Measurements from ENCODE around the gene RRM1. TPM values are rescaled to one million over a fixed set of nuclear protein-coding genes. Genes with fewer than 3 reads are reported as not detected.

Gene RRM1
- total RNA-seq, result 10 to 100 TPM; 23.7 to 39.6 (median 28.7) TPM
- 10 to 100 TPM in 2 of 3 donors, 1 to 10 TPM in 1; 9.0 to 35.8 (median 16.6) TPM for polyA plus RNA-seq

GRCh38 chr11:4094348-4095291, at the start of gene RRM1:
RRM1 (plus strand) TSS chr11:4094799; CDS start chr11:4095013, 214 bp downstream.
- DNase-seq, result peak; percentile 98
- TF ChIP-seq, protein P1, sequence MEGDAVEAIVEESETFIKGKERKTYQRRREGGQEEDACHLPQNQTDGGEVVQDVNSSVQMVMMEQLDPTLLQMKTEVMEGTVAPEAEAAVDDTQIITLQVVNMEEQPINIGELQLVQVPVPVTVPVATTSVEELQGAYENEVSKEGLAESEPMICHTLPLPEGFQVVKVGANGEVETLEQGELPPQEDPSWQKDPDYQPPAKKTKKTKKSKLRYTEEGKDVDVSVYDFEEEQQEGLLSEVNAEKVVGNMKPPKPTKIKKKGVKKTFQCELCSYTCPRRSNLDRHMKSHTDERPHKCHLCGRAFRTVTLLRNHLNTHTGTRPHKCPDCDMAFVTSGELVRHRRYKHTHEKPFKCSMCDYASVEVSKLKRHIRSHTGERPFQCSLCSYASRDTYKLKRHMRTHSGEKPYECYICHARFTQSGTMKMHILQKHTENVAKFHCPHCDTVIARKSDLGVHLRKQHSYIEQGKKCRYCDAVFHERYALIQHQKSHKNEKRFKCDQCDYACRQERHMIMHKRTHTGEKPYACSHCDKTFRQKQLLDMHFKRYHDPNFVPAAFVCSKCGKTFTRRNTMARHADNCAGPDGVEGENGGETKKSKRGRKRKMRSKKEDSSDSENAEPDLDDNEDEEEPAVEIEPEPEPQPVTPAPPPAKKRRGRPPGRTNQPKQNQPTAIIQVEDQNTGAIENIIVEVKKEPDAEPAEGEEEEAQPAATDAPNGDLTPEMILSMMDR (IDR thresholded peaks at IDR 0.05), result no peak
- TF ChIP-seq EP300 (IDR thresholded peaks at IDR 0.05), result peak in 1 of 4 donors; percentile 46
- peak; percentile 68 to 92 (median 84) for TF ChIP-seq POLR2AphosphoS5 (IDR thresholded peaks at IDR 0.05)
- peak in 1 of 2 donors; percentile 40 for TF ChIP-seq POLR2A (IDR thresholded peaks at IDR 0.05)
- WGBS, 2 donors, result 0% methylated on average over 74 of the region's 74 CpGs
- H3K9me3 ChIP-seq, result no peaks in the 10 kb centered on the region
- peak within 1 kb of the TSS; percentile 71 to 82 (median 76) for H3K4me3 ChIP-seq
- peaks cover 0 to 15% (median 4%) of the 10 kb centered on the region in 4 donors for H3K36me3 ChIP-seq
- H3K27ac ChIP-seq, result peak within 1 kb of the TSS; percentile 91 to 95 (median 92)
- intact Hi-C loops (cut with DNase I), result loop anchor here (5.0 kb wide), 2 partner anchors 252 to 297 kb away; partner anchors contain the start of genes NUP98 and RHOG
- peaks cover 0 to 24% (median 17%) of the 10 kb centered on the region in 4 donors for H3K4me1 ChIP-seq
- no peaks in the 10 kb centered on the region for H3K27me3 ChIP-seq

DNA sequence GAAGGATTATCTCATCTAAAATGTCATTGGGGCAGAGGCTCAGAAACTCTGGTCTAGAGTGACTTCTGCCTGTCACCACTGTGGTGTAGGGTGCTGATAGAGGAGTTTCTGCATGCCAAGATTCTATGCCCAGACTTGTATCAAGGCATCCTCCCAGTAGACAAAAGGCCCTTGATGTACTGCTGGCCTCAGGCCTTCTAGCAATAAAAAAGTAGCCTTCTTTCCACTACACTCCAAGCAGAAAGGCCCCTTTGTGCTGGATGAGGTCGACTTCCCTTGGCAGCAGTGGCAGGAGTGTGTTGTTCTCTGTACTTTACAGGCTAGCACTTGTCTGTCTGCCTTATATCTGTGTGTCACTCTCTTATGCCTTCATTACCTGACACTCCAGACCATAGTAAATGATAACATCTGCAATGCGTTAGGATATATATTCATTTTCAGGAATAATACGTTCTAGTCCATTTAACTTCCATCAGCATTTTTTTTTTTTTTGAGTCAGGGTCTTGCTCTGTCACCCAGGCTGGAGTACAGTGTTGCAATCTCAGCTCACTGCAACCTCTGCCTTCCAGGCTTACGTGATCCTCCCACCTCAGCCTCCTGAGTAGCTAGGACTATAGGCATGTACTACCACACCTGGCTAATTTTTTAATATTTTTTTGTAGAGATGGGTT, 49.5 kb upstream of the RRM1 start:
- WGBS, 2 donors, result 42 to 48% methylated on average over 4 of the region's 4 CpGs

DNA sequence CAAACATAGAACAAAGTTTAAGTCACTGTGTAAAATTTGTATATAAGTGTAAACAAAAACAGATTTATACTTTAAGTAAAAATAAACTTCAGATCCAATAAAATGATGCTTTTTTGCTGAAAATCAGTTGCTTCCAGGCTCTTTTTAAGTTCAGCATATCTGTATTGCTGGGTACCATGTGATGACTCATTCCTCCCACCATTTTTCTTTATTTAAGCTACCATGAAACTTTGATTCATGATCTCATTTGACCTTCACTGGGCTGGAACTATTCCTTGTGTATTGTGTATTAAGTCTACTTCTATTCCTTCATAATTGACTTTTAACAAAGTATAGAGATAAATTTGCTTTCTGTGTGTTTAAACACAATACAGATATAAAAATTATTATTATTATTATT, 46.3 kb upstream of the RRM1 start:
- H3K36me3 ChIP-seq, result no peaks in the 10 kb centered on the region
- no peak overlapping the region for H3K27ac ChIP-seq
- intact Hi-C loops (cut with DNase I), result no loop called here
- H3K9me3 ChIP-seq, result no peaks in the 10 kb centered on the region
- no peaks in the 10 kb centered on the region for H3K27me3 ChIP-seq
- no peak overlapping the region for H3K4me3 ChIP-seq
- peaks cover 0 to 24% (median 17%) of the 10 kb centered on the region in 4 donors for H3K4me1 ChIP-seq
- TF ChIP-seq EP300 (IDR thresholded peaks at IDR 0.05), result no peak
- TF ChIP-seq POLR2A (IDR thresholded peaks at IDR 0.05), result no peak
- no peak for TF ChIP-seq POLR2AphosphoS5 (IDR thresholded peaks at IDR 0.05)
- TF ChIP-seq, protein P1 (IDR thresholded peaks at IDR 0.05), result no peak
- DNase-seq, result no peak

More for the DNA sequence above, 49.5 kb upstream of the RRM1 start:
- intact Hi-C loops (cut with DNase I), result no loop called here
- no peak for DNase-seq
- H3K27me3 ChIP-seq, result no peaks in the 10 kb centered on the region
- peak overlapping the region in 3 of 4 donors; percentile 21 to 42 (median 23) for H3K27ac ChIP-seq
- H3K9me3 ChIP-seq, result no peaks in the 10 kb centered on the region
- TF ChIP-seq, protein P1 (IDR thresholded peaks at IDR 0.05), result no peak
- no peak for TF ChIP-seq EP300 (IDR thresholded peaks at IDR 0.05)
- TF ChIP-seq POLR2AphosphoS5 (IDR thresholded peaks at IDR 0.05), result no peak
- TF ChIP-seq POLR2A (IDR thresholded peaks at IDR 0.05), result no peak
- H3K4me1 ChIP-seq, result peaks cover 0 to 24% (median 17%) of the 10 kb centered on the region in 4 donors
- no peaks in the 10 kb centered on the region for H3K36me3 ChIP-seq
- H3K4me3 ChIP-seq, result no peak overlapping the region

GRCh38 chr11:4049006-4049405, 45.6 kb upstream of the RRM1 start:
- Histone ChIP-seq H3K27me3 (no peaks in the 10 kb centered on the region), H3K36me3 (no peaks in the 10 kb centered on the region), H3K4me1 (peaks cover 0 to 21% (median 15%) of the 10 kb centered on the region in 4 donors), H3K4me3 (no peak overlapping the region), H3K27ac (no peak overlapping the region), H3K9me3 (no peaks in the 10 kb centered on the region)
- 86 to 92% methylated on average over 4 of the region's 4 CpGs for WGBS, 2 donors
- TF ChIP-seq POLR2A (IDR thresholded peaks at IDR 0.05), result no peak
- no peak for TF ChIP-seq POLR2AphosphoS5 (IDR thresholded peaks at IDR 0.05)
- no peak for TF ChIP-seq EP300 (IDR thresholded peaks at IDR 0.05)
- TF ChIP-seq, protein P1 (IDR thresholded peaks at IDR 0.05), result no peak
- no peak for DNase-seq
- intact Hi-C loops (cut with DNase I), result no loop called here

Measured in sigmoid colon (tissue), 7 donors.